H1 (cell line): ENCODE measurements around the gene CLDN15. TPM values are rescaled to one million over a fixed set of nuclear protein-coding genes. Genes with fewer than 3 reads are reported as not detected.

ENCODE experiments used
- CTCF ChIA-PET: fragments of 300-600 bp; sonication (Branson Sonifier 250); formaldehyde crosslinking; loops from one replicate; lab custom pipeline; 2021; ENCODE audit not compliant: partially characterized antibody; lab: Charles Lee
- POLR2A ChIA-PET: fragments of 300-600 bp; sonication (Branson Sonifier 250); formaldehyde crosslinking; loops from one replicate; lab custom pipeline; 2021; ENCODE audit warnings: inconsistent platforms; ENCODE audit not compliant: partially characterized antibody; lab: Charles Lee
- DNase-seq, 2 experiments: peaks; one replicate each; pipeline versions ENCODE4 v3.0.0 to v3.0.0-alpha.2; 2010 to 2022; ENCODE audit warnings: low spot score in 2 of 2, low read depth in 1 of 2, mixed read lengths in 1 of 2
- FAIRE-seq: peaks from 2 replicates; lab custom pipeline; 2011; peaks lifted over from hg19 to GRCh38; lab: Jason Lieb, UNC
- H2AFZ ChIP-seq: 2 replicates; pipeline ENCODE4 v1.8.1; 2012; ENCODE audit warnings: low read length, inconsistent platforms
- H2AK5ac ChIP-seq: 2 replicates; pipeline ENCODE4 v1.6.1; 2013; ENCODE audit warnings: low read depth, low read length
- H2BK120ac ChIP-seq: replicated peaks from 2 replicates; pipeline ENCODE3; 2013; ENCODE audit warnings: low read depth, low read length, inconsistent platforms
- H2BK12ac ChIP-seq: 2 replicates; pipeline ENCODE4 v1.6.1; 2013; ENCODE audit warnings: low read depth, low read length
- H2BK15ac ChIP-seq: 2 replicates; pipeline ENCODE4 v1.6.1; 2013; ENCODE audit warnings: low read length
- H2BK20ac ChIP-seq: 2 replicates; pipeline ENCODE4 v1.6.1; 2013; ENCODE audit warnings: low read length
- H2BK5ac ChIP-seq: 2 replicates; pipeline ENCODE4 v1.6.1; 2013; ENCODE audit warnings: low read depth, low read length
- H3K14ac ChIP-seq: 2 replicates; pipeline ENCODE4 v1.6.1; 2013; ENCODE audit warnings: inconsistent platforms; ENCODE audit not compliant: insufficient read length
- H3K18ac ChIP-seq: 2 replicates; pipeline ENCODE4 v1.6.1; 2013; ENCODE audit warnings: low read length; ENCODE audit errors: extremely low read depth
- H3K23ac ChIP-seq: 2 replicates; pipeline ENCODE4 v1.6.1; 2013; ENCODE audit warnings: inconsistent platforms; ENCODE audit not compliant: insufficient read length
- H3K23me2 ChIP-seq: 2 replicates; pipeline ENCODE4 v1.6.1; 2013; ENCODE audit warnings: low read depth, low read length
- H3K27ac ChIP-seq: 2 replicates; pipeline ENCODE4 v1.6.1; 2011; ENCODE audit warnings: low read depth, low read length, inconsistent platforms
- H3K27me3 ChIP-seq, 4 experiments: replicated peaks in 1 of 4; 1 replicate in 1 of 4; 2 replicates in 3 of 4; pipeline versions ENCODE4 v1.6.1 to v1.8.1; 2011 to 2013; ENCODE audit warnings: low read length in 3 of 4, mild to moderate bottlenecking in 3 of 4, inconsistent platforms in 2 of 4, mixed read lengths in 2 of 4, moderate library complexity in 1 of 4; ENCODE audit not compliant: control insufficient read depth in 3 of 4, insufficient read depth in 3 of 4; ENCODE audit errors: extremely low read depth in 1 of 4
- H3K36me3 ChIP-seq, 4 experiments: 2 replicates each; pipeline versions ENCODE4 v1.6.1 to v1.8.1; 2011 to 2013; ENCODE audit warnings: mild to moderate bottlenecking in 4 of 4, low read length in 3 of 4, moderate library complexity in 2 of 4, control low read depth in 1 of 4, inconsistent platforms in 1 of 4; ENCODE audit not compliant: insufficient read depth in 4 of 4, control insufficient read depth in 2 of 4
- H3K4ac ChIP-seq: replicated peaks from 2 replicates; pipeline ENCODE3; 2013; ENCODE audit warnings: low read length, low read depth, mixed read lengths, inconsistent platforms; ENCODE audit not compliant: insufficient read length
- H3K4me1 ChIP-seq, 4 experiments: replicated peaks in 1 of 4; 1 replicate in 1 of 4; 2 replicates in 3 of 4; pipeline versions ENCODE4 v1.6.1 to v1.8.1; 2011 to 2013; ENCODE audit warnings: low read length in 3 of 4, inconsistent platforms in 2 of 4, mixed read lengths in 1 of 4; ENCODE audit not compliant: insufficient read depth in 4 of 4, control insufficient read depth in 3 of 4
- H3K4me2 ChIP-seq, 2 experiments: 2 replicates each; pipeline versions ENCODE4 v1.6.1 to v1.8.1; 2011 to 2013; ENCODE audit warnings: low read depth in 2 of 2, low read length in 2 of 2, control low read depth in 1 of 2, inconsistent platforms in 1 of 2, mild to moderate bottlenecking in 1 of 2; ENCODE audit not compliant: insufficient read depth in 1 of 2
- H3K4me3 ChIP-seq, 4 experiments: fragments of 200-600, 300-600 bp in 1 of 4; sonication (generic), shearing (Covaris generic), sonication (Bioruptor Twin) in 1 of 4; 2 replicates each; pipeline versions ENCODE4 v1.5.1 to v1.8.1; 2011 to 2016; ENCODE audit warnings: low read length in 4 of 4, low read depth in 3 of 4, control low read depth in 2 of 4, inconsistent platforms in 2 of 4, mild to moderate bottlenecking in 2 of 4, mixed read lengths in 1 of 4, moderate library complexity in 1 of 4; ENCODE audit not compliant: insufficient read depth in 2 of 4; ENCODE audit errors: extremely low read depth in 1 of 4
- H3K56ac ChIP-seq: replicated peaks from 2 replicates; pipeline ENCODE3; 2013; ENCODE audit warnings: low read depth, mild to moderate bottlenecking, mixed read lengths, low read length, inconsistent platforms; ENCODE audit not compliant: insufficient read length
- H3K79me1 ChIP-seq: 2 replicates; pipeline ENCODE4 v1.6.1; 2013; ENCODE audit warnings: low read depth, low read length, control low read depth
- H3K79me2 ChIP-seq, 2 experiments: 2 replicates each; pipeline versions ENCODE4 v1.6.1 to v1.8.1; 2012 to 2013; ENCODE audit warnings: low read length in 2 of 2, mild to moderate bottlenecking in 2 of 2, inconsistent platforms in 1 of 2; ENCODE audit not compliant: insufficient read depth in 2 of 2, control insufficient read depth in 1 of 2
- H3K9ac ChIP-seq, 4 experiments: replicated peaks in 1 of 4; 1 replicate in 1 of 4; 2 replicates in 3 of 4; pipeline versions ENCODE4 v1.6.1 to v1.8.1; 2011 to 2013; ENCODE audit warnings: low read depth in 3 of 4, low read length in 3 of 4, control low read depth in 2 of 4, mild to moderate bottlenecking in 2 of 4, moderate library complexity in 2 of 4, inconsistent platforms in 1 of 4; ENCODE audit errors: extremely low read depth in 1 of 4
- H3K9me3 ChIP-seq, 2 experiments: 2 replicates each; pipeline versions ENCODE4 v1.6.1 to v1.8.1; 2012 to 2013; ENCODE audit warnings: mild to moderate bottlenecking in 2 of 2, moderate library complexity in 2 of 2, control low read depth in 1 of 2, inconsistent platforms in 1 of 2, low read depth in 1 of 2, low read length in 1 of 2, mixed read lengths in 1 of 2; ENCODE audit not compliant: insufficient read depth in 2 of 2
- H4K20me1 ChIP-seq, 2 experiments: replicated peaks in 1 of 2; 2 replicates each; pipeline versions ENCODE3 to v1.8.1; 2011 to 2013; ENCODE audit warnings: inconsistent platforms in 2 of 2, low read length in 2 of 2, mild to moderate bottlenecking in 1 of 2; ENCODE audit not compliant: insufficient read depth in 2 of 2, control insufficient read depth in 1 of 2
- H4K5ac ChIP-seq: 2 replicates; pipeline ENCODE4 v1.6.1; 2013; ENCODE audit warnings: low read length, low read depth, mixed read lengths, inconsistent platforms; ENCODE audit not compliant: insufficient read length
- H4K8ac ChIP-seq: 2 replicates; pipeline ENCODE4 v1.8.0; 2013; ENCODE audit warnings: mild to moderate bottlenecking, moderate library complexity, low read length, inconsistent platforms; ENCODE audit not compliant: insufficient read depth; ENCODE audit errors: extremely low read depth
- H4K91ac ChIP-seq: replicated peaks from 2 replicates; pipeline ENCODE3; 2013; ENCODE audit warnings: low read length, mixed read lengths, inconsistent platforms; ENCODE audit not compliant: insufficient read length
- BRCA1 ChIP-seq: IDR thresholded peaks from 2 replicates; pipeline ENCODE4 v1.6.1; 2012; ENCODE audit warnings: low read depth, low read length, improper control_type of control experiment
- GABPA ChIP-seq: IDR thresholded peaks from 2 replicates; pipeline ENCODE4 v1.6.1; 2011; ENCODE audit warnings: mild to moderate bottlenecking, low read length, moderate library complexity, borderline replicate concordance; ENCODE audit not compliant: insufficient read depth
- JUN ChIP-seq: IDR thresholded peaks from 2 replicates; pipeline ENCODE4 v1.6.1; 2011; ENCODE audit warnings: low read depth, mild to moderate bottlenecking, improper control_type of control experiment, low read length
- WGBS, 2 experiments: shearing (Covaris generic) in 1 of 2; methylation state at CpG; one replicate each; pipeline versions ENCODE4 v1.1.6 to v1.1.7; 2013 to 2015; ENCODE audit warnings: low lambda C conversion rate in 2 of 2, mixed read lengths in 2 of 2, inconsistent platforms in 1 of 2, low coverage in 1 of 2, missing lambda C conversion rate in 1 of 2; ENCODE audit not compliant: insufficient replicate concordance in 2 of 2, insufficient coverage in 1 of 2, insufficient read length in 1 of 2; ENCODE audit errors: extremely low coverage in 1 of 2, missing lambda C conversion rate in 1 of 2; 5-methylcytosine and 5-hydroxymethylcytosine counted together
- polyA plus RNA-seq, 7 experiments: library from polyadenylated mRNA; depleted of rRNA in 3 of 7; stranded (reverse) in 5 of 7; unstranded in 2 of 7; fragments of >200 nt in 5 of 7; fragments of 200-250 nt in 2 of 7; gene quantifications; 1 replicate in 5 of 7; 2 replicates in 1 of 7; 4 replicates in 1 of 7; pipeline versions ENCODE4 v1.2.1 to v1.2.3, GENCODE V29; 2011 to 2013; ENCODE audit warnings: missing spikeins in 2 of 7, mixed read lengths in 2 of 7
- total RNA-seq: library from RNA; stranded (reverse); fragmentation: NEBNext Ultra II Directional; extraction: Animal tissue kit (Norgen Biotek cat#: 25700); gene quantifications from 2 replicates; pipeline ENCODE4 v1.2.1, GENCODE V29; 2021
- TF ChIP-seq, protein P1 (sequence below), 3 experiments: IDR thresholded peaks; 1 replicate in 2 of 3; 2 replicates in 1 of 3; pipeline versions ENCODE4 v1.5.1 to v1.6.1; 2011; ENCODE audit warnings: low read length in 3 of 3, mild to moderate bottlenecking in 3 of 3, inconsistent platforms in 2 of 3, low read depth in 1 of 3, moderate library complexity in 1 of 3; ENCODE audit not compliant: insufficient read depth in 1 of 3; ENCODE audit errors: control extremely low read depth in 1 of 3
- TF ChIP-seq, protein P2 (sequence below): IDR thresholded peaks from 2 replicates; pipeline ENCODE4 v1.6.1; 2012; ENCODE audit warnings: inconsistent platforms

CLDN15 gene
- total and polyA plus RNA-seq, 2 of the 8 experiments (the other 6 are each of a cell fraction or from before 2014, with no cell fraction given), result 5.5 to 7.6 TPM

DNA sequence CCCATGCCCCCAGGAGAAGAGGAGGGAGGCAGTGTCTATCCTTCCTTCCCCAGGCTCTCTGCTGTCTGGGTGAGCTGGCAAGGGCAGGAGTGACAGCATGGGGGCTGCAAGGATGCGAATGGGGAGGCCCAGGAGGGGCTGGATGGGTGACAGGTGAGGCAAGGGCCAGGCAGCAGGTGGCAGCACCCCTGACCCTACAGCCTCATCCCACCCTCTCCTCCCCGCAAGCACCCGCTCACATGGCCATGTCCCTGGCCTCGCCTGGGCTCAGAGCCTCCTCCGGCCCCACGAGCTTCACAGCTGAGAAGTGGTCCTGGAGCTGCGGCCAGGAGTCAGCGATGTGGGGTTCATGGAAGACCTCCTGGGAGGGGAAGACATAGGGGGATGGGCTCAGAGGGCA lies 25.6 kb downstream of the CLDN15 start:
- H3K9ac ChIP-seq, result no peak overlapping the region
- peaks cover 0 to 2% of the 10 kb centered on the region in 2 experiments for H4K20me1 ChIP-seq
- no peaks in the 10 kb centered on the region for H3K9me3 ChIP-seq
- no peak overlapping the region for H2BK5ac ChIP-seq
- TF ChIP-seq JUN, result no peak
- TF ChIP-seq BRCA1, result no peak
- no peak for TF ChIP-seq GABPA
- TF ChIP-seq, protein P1, sequence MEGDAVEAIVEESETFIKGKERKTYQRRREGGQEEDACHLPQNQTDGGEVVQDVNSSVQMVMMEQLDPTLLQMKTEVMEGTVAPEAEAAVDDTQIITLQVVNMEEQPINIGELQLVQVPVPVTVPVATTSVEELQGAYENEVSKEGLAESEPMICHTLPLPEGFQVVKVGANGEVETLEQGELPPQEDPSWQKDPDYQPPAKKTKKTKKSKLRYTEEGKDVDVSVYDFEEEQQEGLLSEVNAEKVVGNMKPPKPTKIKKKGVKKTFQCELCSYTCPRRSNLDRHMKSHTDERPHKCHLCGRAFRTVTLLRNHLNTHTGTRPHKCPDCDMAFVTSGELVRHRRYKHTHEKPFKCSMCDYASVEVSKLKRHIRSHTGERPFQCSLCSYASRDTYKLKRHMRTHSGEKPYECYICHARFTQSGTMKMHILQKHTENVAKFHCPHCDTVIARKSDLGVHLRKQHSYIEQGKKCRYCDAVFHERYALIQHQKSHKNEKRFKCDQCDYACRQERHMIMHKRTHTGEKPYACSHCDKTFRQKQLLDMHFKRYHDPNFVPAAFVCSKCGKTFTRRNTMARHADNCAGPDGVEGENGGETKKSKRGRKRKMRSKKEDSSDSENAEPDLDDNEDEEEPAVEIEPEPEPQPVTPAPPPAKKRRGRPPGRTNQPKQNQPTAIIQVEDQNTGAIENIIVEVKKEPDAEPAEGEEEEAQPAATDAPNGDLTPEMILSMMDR (IDR thresholded peaks at IDR 0.05; ENCODE audit: control extremely low read depth in 1 of 3, insufficient read depth in 1 of 3, low read depth in 1 of 3, low read length in 3 of 3), result peak; percentile 9 to 32 (median 22); a peak in 3 of 4 replicates
- TF ChIP-seq, protein P2, sequence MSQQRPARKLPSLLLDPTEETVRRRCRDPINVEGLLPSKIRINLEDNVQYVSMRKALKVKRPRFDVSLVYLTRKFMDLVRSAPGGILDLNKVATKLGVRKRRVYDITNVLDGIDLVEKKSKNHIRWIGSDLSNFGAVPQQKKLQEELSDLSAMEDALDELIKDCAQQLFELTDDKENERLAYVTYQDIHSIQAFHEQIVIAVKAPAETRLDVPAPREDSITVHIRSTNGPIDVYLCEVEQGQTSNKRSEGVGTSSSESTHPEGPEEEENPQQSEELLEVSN, result no peak
- FAIRE-seq (no peak), DNase-seq (no peak)
- H2AK5ac ChIP-seq, result no peak overlapping the region
- H3K56ac ChIP-seq, result no peak overlapping the region
- no peak overlapping the region for H4K5ac ChIP-seq
- H2BK20ac ChIP-seq, result no peak overlapping the region
- no peak overlapping the region for H2BK120ac ChIP-seq
- no peak overlapping the region for H3K4me2 ChIP-seq
- no peak overlapping the region for H3K14ac ChIP-seq
- H3K36me3 ChIP-seq, result peaks cover 0 to 4% (median 0%) of the 10 kb centered on the region in 4 experiments; a peak in 3 of 8 replicates
- H4K8ac ChIP-seq, result no peak overlapping the region; the same call in 1 of the 2 replicates
- no peak overlapping the region for H2BK15ac ChIP-seq
- no peak overlapping the region for H3K18ac ChIP-seq
- H3K23ac ChIP-seq, result no peak overlapping the region
- no peak overlapping the region for H4K91ac ChIP-seq
- H2AFZ ChIP-seq, result no peak overlapping the region
- H3K27ac ChIP-seq, result no peak overlapping the region
- WGBS, 2 experiments, result 87% methylated on average over 7 of the region's 8 CpGs; no CpG with 5 or more reads in 1 of the 2 experiments
- no peak overlapping the region for H2BK12ac ChIP-seq
- H3K4me1 ChIP-seq, result peaks cover 0 to 10% (median 5%) of the 10 kb centered on the region in 4 experiments; a peak in 4 of 7 replicates
- H3K79me2 ChIP-seq, result no peaks in the 10 kb centered on the region
- ChIA-PET CTCF (interaction anchor here (0.7 to 9.0 kb wide), 8 partner anchors 8 to 104 kb away, joined by 3 to 79 read pairs (median 4); partner anchors contain the start of genes FIS1 and MOGAT3), POLR2A (interaction anchor here (0.9 to 1.8 kb wide), 6 partner anchors 12 to 84 kb away, joined by 3 to 6 read pairs (median 4); partner anchors contain the start of gene MOGAT3)
- H3K4ac ChIP-seq, result no peak overlapping the region
- no peak overlapping the region for H3K4me3 ChIP-seq
- H3K79me1 ChIP-seq, result no peaks in the 10 kb centered on the region
- H3K23me2 ChIP-seq, result peaks cover 4% of the 10 kb centered on the region; the same call in 1 of the 2 replicates
- no peaks in the 10 kb centered on the region for H3K27me3 ChIP-seq
